ENCODE results near the gene KBTBD2.

DNA sequence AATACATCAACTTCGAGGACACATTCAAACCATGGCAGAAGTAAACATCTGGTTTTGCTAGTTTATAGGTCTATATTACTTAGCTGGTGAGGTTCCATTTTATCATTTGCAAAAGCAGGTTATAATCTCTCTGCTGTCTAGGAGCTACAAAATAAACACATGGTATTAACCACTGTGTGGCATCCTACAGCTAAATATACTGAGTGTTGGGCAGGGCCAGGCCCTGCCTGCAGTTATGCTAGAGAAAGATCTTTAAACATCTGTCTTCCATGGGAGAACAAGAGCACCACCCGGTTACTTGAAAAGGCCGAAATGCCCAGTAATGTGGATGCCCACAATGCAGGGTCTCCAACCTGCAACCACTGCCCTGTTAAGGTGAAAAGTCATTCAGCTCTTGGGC lies 45.1 kb upstream of the KBTBD2 start:
- TF ChIP-seq, protein P1, sequence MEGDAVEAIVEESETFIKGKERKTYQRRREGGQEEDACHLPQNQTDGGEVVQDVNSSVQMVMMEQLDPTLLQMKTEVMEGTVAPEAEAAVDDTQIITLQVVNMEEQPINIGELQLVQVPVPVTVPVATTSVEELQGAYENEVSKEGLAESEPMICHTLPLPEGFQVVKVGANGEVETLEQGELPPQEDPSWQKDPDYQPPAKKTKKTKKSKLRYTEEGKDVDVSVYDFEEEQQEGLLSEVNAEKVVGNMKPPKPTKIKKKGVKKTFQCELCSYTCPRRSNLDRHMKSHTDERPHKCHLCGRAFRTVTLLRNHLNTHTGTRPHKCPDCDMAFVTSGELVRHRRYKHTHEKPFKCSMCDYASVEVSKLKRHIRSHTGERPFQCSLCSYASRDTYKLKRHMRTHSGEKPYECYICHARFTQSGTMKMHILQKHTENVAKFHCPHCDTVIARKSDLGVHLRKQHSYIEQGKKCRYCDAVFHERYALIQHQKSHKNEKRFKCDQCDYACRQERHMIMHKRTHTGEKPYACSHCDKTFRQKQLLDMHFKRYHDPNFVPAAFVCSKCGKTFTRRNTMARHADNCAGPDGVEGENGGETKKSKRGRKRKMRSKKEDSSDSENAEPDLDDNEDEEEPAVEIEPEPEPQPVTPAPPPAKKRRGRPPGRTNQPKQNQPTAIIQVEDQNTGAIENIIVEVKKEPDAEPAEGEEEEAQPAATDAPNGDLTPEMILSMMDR (IDR thresholded peaks at IDR 0.05) = peak in 1 of 6 experiments; percentile 8
- TF ChIP-seq POLR2A (IDR thresholded peaks at IDR 0.05) = no peak
